GM18909 (cell line): ENCODE results near the gene HNRNPCL4.
"Not testable (repeated sequence)": the region's sequence is repeated elsewhere in the genome, so short reads cannot be mapped to it uniquely, and the experiment has no call there.

Source experiments
- ATAC-seq: cut with Tn5 transposase; IDR thresholded peaks from one replicate; pipeline ENCODE4 v1.9.1; 2021; ENCODE audit warnings: mild to moderate bottlenecking; ENCODE audit not compliant: unreplicated experiment, poor library complexity

HNRNPCL4 gene

GRCh38 chr1:13165531-13165930 is at the start of gene HNRNPCL4:
HNRNPCL4 (minus strand) TSS chr1:13165631; CDS start chr1:13165467, 164 bp downstream.
- ATAC-seq: not testable (repeated sequence)

DNA sequence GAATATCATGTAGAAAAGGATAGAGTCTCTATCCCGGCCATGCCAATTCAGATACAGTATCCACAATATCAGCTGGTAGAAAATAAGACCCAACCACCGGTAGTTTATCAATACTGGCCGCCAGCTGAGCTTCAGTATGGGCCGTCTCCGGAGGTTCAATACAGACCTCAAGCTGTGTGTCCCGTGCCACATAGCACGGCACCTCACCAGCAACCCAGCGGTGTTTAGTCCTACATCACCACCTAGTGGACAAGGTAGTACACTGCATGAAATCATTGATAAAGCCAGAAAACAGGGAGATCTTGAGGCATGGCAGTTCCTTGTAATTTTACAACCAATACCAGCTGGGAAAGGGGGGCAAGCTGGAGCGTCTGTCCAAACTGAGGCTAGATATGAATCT is 43.3 kb upstream of the HNRNPCL4 start:
- not testable (repeated sequence) for ATAC-seq

GRCh38 chr1:13201309-13201708 is 35.9 kb upstream of the HNRNPCL4 start, which contains the start of gene PRAMEF13:
PRAMEF13 (minus strand) TSS chr1:13201409; CDS start chr1:13199589, 1,820 bp downstream.
- ATAC-seq: not testable (repeated sequence)

DNA sequence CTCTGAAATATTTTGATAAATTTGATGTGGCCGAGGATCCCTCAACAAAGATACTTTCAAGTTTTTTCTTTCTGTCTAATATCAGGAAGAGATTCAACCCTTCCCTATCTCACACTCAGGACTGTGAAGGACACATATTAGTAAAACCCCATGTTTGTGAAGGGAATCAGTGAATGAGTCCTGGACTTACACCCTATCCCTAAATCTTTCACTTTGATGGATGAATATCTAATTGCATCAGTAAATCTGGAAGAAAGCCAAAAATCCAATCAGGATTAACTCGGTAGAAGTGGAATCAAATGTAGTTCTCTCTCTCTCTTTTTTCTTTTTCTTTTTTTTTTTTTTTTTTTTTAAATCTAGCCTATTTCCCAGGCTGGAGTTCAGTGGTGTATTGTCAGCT is 6.1 kb upstream of the HNRNPCL4 start, which contains the start of gene PRAMEF9:
TSS of gene PRAMEF9 (plus strand) at position 301 of the 400 bp plus-strand sequence. CDS start 3,433 bp downstream, outside the sequence.
- ATAC-seq: not testable (repeated sequence)

DNA sequence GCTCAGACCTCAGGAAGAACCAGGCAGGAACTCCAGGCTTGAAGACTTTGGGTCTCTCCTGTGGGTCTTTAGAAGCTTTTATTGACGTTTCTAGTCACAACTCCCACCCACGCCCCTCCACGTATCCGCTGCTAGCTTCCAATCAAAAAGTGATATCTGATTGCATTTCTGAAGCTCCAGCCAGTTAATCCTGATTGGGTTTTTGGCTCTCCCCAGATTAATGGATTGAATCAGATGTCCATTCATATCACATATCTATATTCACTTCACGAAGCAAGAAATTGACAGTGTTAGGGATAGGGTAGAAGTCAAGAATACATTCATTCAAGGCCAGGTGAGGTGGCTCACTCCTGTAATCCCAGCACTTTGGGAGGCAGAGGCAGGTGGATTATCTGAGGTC is 9.5 kb downstream of the HNRNPCL4 start, which contains the start of gene PRAMEF26:
TSS of gene PRAMEF26 (minus strand) at position 101 of the 400 bp plus-strand sequence. CDS start 2,914 bp downstream, outside the sequence.
- not testable (repeated sequence) for ATAC-seq

- ATAC-seq: not testable (repeated sequence)
Measured at GRCh38 chr1:13116754-13117153, 48.7 kb downstream of the HNRNPCL4 start, which contains the start of gene HNRNPCL2. HNRNPCL2 (minus strand) TSS chr1:13116854; CDS start chr1:13116400, 454 bp downstream.
